ENCODE results near the gene HNRNPF.

- TF ChIP-seq CTCF (IDR thresholded peaks at IDR 0.05) (no peak), POLR2A (IDR thresholded peaks at IDR 0.05) (no peak)
Measured at GRCh38 chr10:43444323-43444722, 35.3 kb upstream of the HNRNPF start.
